ENCODE results near the gene MBNL1. TPM values are rescaled to one million over a fixed set of nuclear protein-coding genes. Genes with fewer than 3 reads are reported as not detected.

The MBNL1 gene
- polyA plus RNA-seq, 1 donor (not counting 4 experiments of a cell fraction or from before 2014, with no cell fraction given): 58.3 TPM

DNA sequence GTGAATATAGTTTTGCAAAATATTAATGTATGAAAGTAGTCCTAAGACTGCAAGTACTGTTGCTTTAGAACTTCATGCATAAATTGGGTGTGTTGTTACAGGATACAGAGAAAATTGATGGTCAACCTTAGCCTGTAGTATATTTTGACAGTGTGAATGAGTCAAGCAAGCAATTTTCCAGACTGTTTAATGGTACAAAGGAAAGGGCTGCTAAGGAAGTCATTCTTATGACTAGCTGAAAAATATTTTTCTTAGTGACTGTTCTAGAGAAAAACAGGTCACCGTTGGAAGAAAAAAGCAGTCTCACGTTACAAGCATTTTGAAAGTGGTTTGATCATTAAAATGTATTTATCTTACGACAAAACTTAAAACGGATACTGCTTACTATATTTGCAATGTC lies 49.2 kb downstream of the MBNL1 start:
- H3K9me1 ChIP-seq (ENCODE audit: control insufficient read depth, extremely low read depth, insufficient read depth, low read length): no peaks in the 10 kb centered on the region
- no peak overlapping the region for H2AFZ ChIP-seq (ENCODE audit: control insufficient read depth, low read length)
- H3K9ac ChIP-seq (ENCODE audit: control insufficient read depth, extremely low read depth, insufficient read depth, low read length): no peak overlapping the region
- dilution Hi-C loops (cut with MboI; ENCODE audit: extremely low pct_ligation_motif_present, low sequenced_read_pairs): no loop called here
- TF ChIP-seq CTCF (optimal IDR thresholded peaks at IDR 0.05 in 1 of 3, IDR thresholded peaks at IDR 0.05 in 1 of 3, conservative IDR thresholded peaks at IDR 0.05 in 1 of 3; ENCODE audit: extremely low read depth in 1 of 3, insufficient read depth in 2 of 3, low read length in 3 of 3) (no peak), EZH2 (IDR thresholded peaks at IDR 0.05; ENCODE audit: low read length) (no peak)
- FAIRE-seq: no peak
- peaks cover 79% of the 10 kb centered on the region for H3K79me2 ChIP-seq (ENCODE audit: control insufficient read depth, insufficient read depth, low read length)
- DNase-seq (ENCODE audit: low read depth, low spot score): no peak
- H4K20me1 ChIP-seq (ENCODE audit: control insufficient read depth, extremely low read depth, insufficient read depth, low read length): no peaks in the 10 kb centered on the region
- peaks cover 11% of the 10 kb centered on the region for H3K4me1 ChIP-seq (ENCODE audit: control insufficient read depth, extremely low read depth, insufficient read depth, low read length)
- H3K27me3 ChIP-seq (ENCODE audit: control insufficient read depth, extremely low read depth, insufficient read depth, low read length): no peaks in the 10 kb centered on the region
- no peak overlapping the region for H3K27ac ChIP-seq (ENCODE audit: control insufficient read depth, insufficient read depth, low read length)
- no peak overlapping the region for H3K4me2 ChIP-seq (ENCODE audit: control insufficient read depth, extremely low read depth, insufficient read depth, low read depth, low read length)
- H3K36me3 ChIP-seq (ENCODE audit: control insufficient read depth in 2 of 2, extremely low read depth in 1 of 2, insufficient read depth in 2 of 2, low read length in 2 of 2): peaks cover 0 to 5% of the 10 kb centered on the region in 2 experiments
- H3K9me3 ChIP-seq (ENCODE audit: control insufficient read depth, low read depth, low read length): no peaks in the 10 kb centered on the region
- H3K4me3 ChIP-seq (ENCODE audit: control insufficient read depth in 2 of 3, extremely low read depth in 1 of 3, insufficient read depth in 2 of 3, low read depth in 1 of 3, low read length in 3 of 3): no peak overlapping the region

DNA sequence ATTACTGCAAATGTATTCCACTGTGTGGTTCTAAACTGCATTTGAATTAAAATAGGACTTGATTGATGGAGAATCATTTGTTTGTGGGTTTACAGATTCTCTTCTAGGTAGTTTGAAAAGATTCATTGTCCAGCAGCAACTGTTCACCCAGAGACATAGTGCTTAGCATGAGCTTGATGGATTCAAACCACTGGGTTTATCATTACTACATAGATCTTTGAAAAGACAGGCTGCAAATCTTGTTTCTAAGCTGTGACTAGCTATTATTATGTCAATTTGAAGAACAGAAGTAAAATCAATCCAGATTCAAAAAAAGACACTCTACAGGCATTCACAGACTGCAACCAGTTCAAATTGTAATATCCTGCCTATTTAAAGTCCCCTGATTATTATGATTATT lies 49.8 kb downstream of the MBNL1 start:
- H3K4me1 ChIP-seq (ENCODE audit: control insufficient read depth, extremely low read depth, insufficient read depth, low read length): peaks cover 11% of the 10 kb centered on the region
- no peak overlapping the region for H3K4me2 ChIP-seq (ENCODE audit: control insufficient read depth, extremely low read depth, insufficient read depth, low read depth, low read length)
- no peak overlapping the region for H2AFZ ChIP-seq (ENCODE audit: control insufficient read depth, low read length)
- no peak overlapping the region for H3K9ac ChIP-seq (ENCODE audit: control insufficient read depth, extremely low read depth, insufficient read depth, low read length)
- TF ChIP-seq EZH2 (IDR thresholded peaks at IDR 0.05; ENCODE audit: low read length) (no peak), CTCF (optimal IDR thresholded peaks at IDR 0.05 in 1 of 3, IDR thresholded peaks at IDR 0.05 in 1 of 3, conservative IDR thresholded peaks at IDR 0.05 in 1 of 3; ENCODE audit: extremely low read depth in 1 of 3, insufficient read depth in 2 of 3, low read length in 3 of 3) (no peak)
- H3K4me3 ChIP-seq (ENCODE audit: control insufficient read depth in 2 of 3, extremely low read depth in 1 of 3, insufficient read depth in 2 of 3, low read depth in 1 of 3, low read length in 3 of 3): no peak overlapping the region
- H3K36me3 ChIP-seq (ENCODE audit: control insufficient read depth in 2 of 2, extremely low read depth in 1 of 2, insufficient read depth in 2 of 2, low read length in 2 of 2): peaks cover 0 to 2% of the 10 kb centered on the region in 2 experiments
- DNase-seq (ENCODE audit: low read depth, low spot score) (no peak), FAIRE-seq (no peak)
- no peaks in the 10 kb centered on the region for H4K20me1 ChIP-seq (ENCODE audit: control insufficient read depth, extremely low read depth, insufficient read depth, low read length)
- peaks cover 77% of the 10 kb centered on the region for H3K79me2 ChIP-seq (ENCODE audit: control insufficient read depth, insufficient read depth, low read length)
- no peaks in the 10 kb centered on the region for H3K9me3 ChIP-seq (ENCODE audit: control insufficient read depth, low read depth, low read length)
- no peaks in the 10 kb centered on the region for H3K27me3 ChIP-seq (ENCODE audit: control insufficient read depth, extremely low read depth, insufficient read depth, low read length)
- H3K27ac ChIP-seq (ENCODE audit: control insufficient read depth, insufficient read depth, low read length): no peak overlapping the region
- no peaks in the 10 kb centered on the region for H3K9me1 ChIP-seq (ENCODE audit: control insufficient read depth, extremely low read depth, insufficient read depth, low read length)
- dilution Hi-C loops (cut with MboI; ENCODE audit: extremely low pct_ligation_motif_present, low sequenced_read_pairs): no loop called here
